GM12873 (cell line): Measurements from ENCODE around the gene LSM3.

Experiments
- CTCF ChIP-seq: IDR thresholded peaks from 2 replicates; pipeline ENCODE4 v1.5.1; 2012; ENCODE audit warnings: low read depth, mild to moderate bottlenecking, moderate library complexity, low read length, control low read depth; ENCODE audit not compliant: insufficient read depth; ENCODE audit errors: missing control alignments

LSM3 gene

GRCh38 chr3:14209581-14210289, 31.1 kb downstream of the LSM3 start:
- no peak for TF ChIP-seq CTCF

GRCh38 chr3:14210290-14210688, 31.7 kb downstream of the LSM3 start:
- no peak for TF ChIP-seq CTCF

- no peak for TF ChIP-seq CTCF
Measured at GRCh38 chr3:14210843-14211594, 32.4 kb downstream of the LSM3 start.

- no peak for TF ChIP-seq CTCF
Measured at GRCh38 chr3:14211621-14212020, 33.0 kb downstream of the LSM3 start.

- no peak for TF ChIP-seq CTCF
Measured at GRCh38 chr3:14212032-14212431, 33.4 kb downstream of the LSM3 start.

- TF ChIP-seq CTCF, result no peak
Measured at GRCh38 chr3:14213066-14213774, 34.6 kb downstream of the LSM3 start.

GRCh38 chr3:14214764-14215163, 36.1 kb downstream of the LSM3 start:
- no peak for TF ChIP-seq CTCF
